WTC11 (cell line): ENCODE data around the gene TRMT1L. TPM values are rescaled to one million over a fixed set of nuclear protein-coding genes. Genes with fewer than 3 reads are reported as not detected.
A peak's percentile ranks its signal among the peaks of the same experiment; 100 is the strongest.

Experiments used
- ATAC-seq: fragments of 200-7000 bp; cut with Tn5 transposase; 2 replicates; pipeline ENCODE4 v1.10.0; 2021; ENCODE audit warnings: mild to moderate bottlenecking, moderate library complexity
- CTCF ChIA-PET: fragments of 300-600 bp; sonication (Branson Sonifier 250); formaldehyde crosslinking; loops from one replicate; lab custom pipeline; 2021; ENCODE audit warnings: antibody characterized with exemption; lab: Charles Lee
- POLR2A ChIA-PET: fragments of 350-600 bp; sonication (Branson Sonifier 250); formaldehyde crosslinking; loops from one replicate; lab custom pipeline; 2021; ENCODE audit warnings: antibody characterized with exemption; lab: Charles Lee
- DNase-seq: peaks from one replicate; pipeline ENCODE4 v3.0.0; 2021; ENCODE audit warnings: low spot score
- H3K27ac Mint-ChIP-seq: 2 replicates; pipeline ENCODE4 v1.8.0; 2021; ENCODE audit warnings: mixed read lengths
- H3K27me3 Mint-ChIP-seq: 2 replicates; pipeline ENCODE4 v1.8.0; 2021; ENCODE audit warnings: low read depth, mild to moderate bottlenecking, moderate library complexity, mixed read lengths
- H3K36me3 Mint-ChIP-seq: 2 replicates; pipeline ENCODE4 v1.8.0; 2021; ENCODE audit warnings: mixed read lengths
- H3K4me1 Mint-ChIP-seq: 2 replicates; pipeline ENCODE4 v1.8.0; 2022; ENCODE audit warnings: mixed read lengths
- H3K4me3 Mint-ChIP-seq: 2 replicates; pipeline ENCODE4 v1.8.0; 2021; ENCODE audit warnings: mild to moderate bottlenecking, moderate library complexity, mixed read lengths
- H3K9me3 Mint-ChIP-seq: 2 replicates; pipeline ENCODE4 v1.8.0; 2021; ENCODE audit warnings: mixed read lengths
- AR ChIP-seq: fragments of 250-450 bp; sonication (Bioruptor Pico); IDR thresholded peaks from 2 replicates; pipeline ENCODE4 v1.9.0; 2021; ENCODE audit warnings: mild to moderate bottlenecking
- ATF1 ChIP-seq: sonication (generic); formaldehyde crosslinking; IDR thresholded peaks from 2 replicates; pipeline ENCODE4 v1.8.1; 2023; ENCODE audit warnings: mild to moderate bottlenecking, moderate library complexity, missing genetic modification reagents
- ATF6 ChIP-seq: sonication (generic); formaldehyde crosslinking; IDR thresholded peaks from 2 replicates; pipeline ENCODE4 v1.8.1; 2023; ENCODE audit warnings: mild to moderate bottlenecking, missing genetic modification reagents
- CREM ChIP-seq: sonication (generic); formaldehyde crosslinking; IDR thresholded peaks from 2 replicates; pipeline ENCODE4 v1.8.1; 2022; ENCODE audit warnings: mild to moderate bottlenecking, missing genetic modification reagents, moderate library complexity
- E2F1 ChIP-seq: sonication (generic); formaldehyde crosslinking; IDR thresholded peaks from 2 replicates; pipeline ENCODE4 v1.8.0; 2022; ENCODE audit warnings: mild to moderate bottlenecking, missing genetic modification reagents
- E2F5 ChIP-seq: sonication (generic); formaldehyde crosslinking; IDR thresholded peaks from 2 replicates; pipeline ENCODE4 v1.8.1; 2022; ENCODE audit warnings: mild to moderate bottlenecking, moderate library complexity, missing genetic modification reagents
- ELF4 ChIP-seq: sonication (generic); formaldehyde crosslinking; IDR thresholded peaks from 2 replicates; pipeline ENCODE4 v1.8.1; 2022; ENCODE audit warnings: low read depth, mild to moderate bottlenecking, moderate library complexity, missing genetic modification reagents
- GABPB1 ChIP-seq: sonication (generic); formaldehyde crosslinking; IDR thresholded peaks from 2 replicates; pipeline ENCODE4 v1.8.1; 2023; ENCODE audit warnings: mild to moderate bottlenecking, missing genetic modification reagents
- IRF1 ChIP-seq: sonication (generic); formaldehyde crosslinking; IDR thresholded peaks from 2 replicates; pipeline ENCODE4 v1.8.0; 2023; ENCODE audit warnings: missing genetic modification reagents
- IRF2 ChIP-seq: sonication (generic); formaldehyde crosslinking; IDR thresholded peaks from 2 replicates; pipeline ENCODE4 v1.8.0; 2022; ENCODE audit warnings: low read depth, missing genetic modification reagents, borderline replicate concordance
- KAT7 ChIP-seq: sonication (generic); formaldehyde crosslinking; IDR thresholded peaks from 2 replicates; pipeline ENCODE4 v1.8.1; 2023; ENCODE audit warnings: missing genetic modification reagents, mild to moderate bottlenecking, borderline replicate concordance
- MLX ChIP-seq: sonication (generic); formaldehyde crosslinking; IDR thresholded peaks from 2 replicates; pipeline ENCODE4 v1.8.1; 2023; ENCODE audit warnings: mild to moderate bottlenecking, missing genetic modification reagents, moderate library complexity
- NR1H2 ChIP-seq: sonication (generic); formaldehyde crosslinking; IDR thresholded peaks from 2 replicates; pipeline ENCODE4 v1.9.0; 2021; ENCODE audit warnings: mild to moderate bottlenecking, moderate library complexity, missing genetic modification reagents
- PRRX2 ChIP-seq: fragments of 250-450 bp; sonication (Bioruptor Pico); IDR thresholded peaks from 2 replicates; pipeline ENCODE4 v1.8.0; 2021; ENCODE audit warnings: mild to moderate bottlenecking
- SOX15 ChIP-seq: fragments of 250-450 bp; sonication (Bioruptor Pico); IDR thresholded peaks from 2 replicates; pipeline ENCODE4 v1.9.0; 2021; ENCODE audit warnings: mild to moderate bottlenecking
- TCF7 ChIP-seq: sonication (generic); formaldehyde crosslinking; IDR thresholded peaks from 2 replicates; pipeline ENCODE4 v1.8.0; 2022; ENCODE audit warnings: mild to moderate bottlenecking, low read depth, missing genetic modification reagents, moderate library complexity
- TP53 ChIP-seq: sonication (generic); formaldehyde crosslinking; IDR thresholded peaks from 2 replicates; pipeline ENCODE4 v1.8.1; 2023; ENCODE audit warnings: mild to moderate bottlenecking, missing genetic modification reagents
- ZBTB21 ChIP-seq: sonication (generic); formaldehyde crosslinking; IDR thresholded peaks from 2 replicates; pipeline ENCODE4 v1.8.1; 2023; ENCODE audit warnings: mild to moderate bottlenecking, missing genetic modification reagents, borderline replicate concordance
- ZNF219 ChIP-seq: sonication (generic); formaldehyde crosslinking; IDR thresholded peaks from 2 replicates; pipeline ENCODE4 v1.8.0; 2023; ENCODE audit warnings: missing genetic modification reagents, mild to moderate bottlenecking, borderline replicate concordance
- ZNF416 ChIP-seq: fragments of 250-450 bp; sonication (Bioruptor Pico); IDR thresholded peaks from 2 replicates; pipeline ENCODE4 v1.9.0; 2021; ENCODE audit warnings: mild to moderate bottlenecking, inconsistent platforms
- ZNF423 ChIP-seq: fragments of 250-450 bp; sonication (Bioruptor Pico); IDR thresholded peaks from 2 replicates; pipeline ENCODE4 v2.1.2; 2022; ENCODE audit warnings: mild to moderate bottlenecking, moderate library complexity
- ZNF425 ChIP-seq: fragments of 250-450 bp; sonication (Bioruptor Pico); conservative IDR thresholded peaks from 2 replicates; pipeline ENCODE4 v1.9.0; 2021; ENCODE audit warnings: mild to moderate bottlenecking
- total RNA-seq: library from RNA; stranded (reverse); gene quantifications from 3 replicates; pipeline ENCODE4 v1.2.3, GENCODE V29; 2021

Gene TRMT1L
- total RNA-seq, 1 experiment from 2014 or later, result 24.7 TPM

GRCh38 chr1:185155600-185156287 lies 1.0 kb downstream of the TRMT1L start:
- CTCF ChIA-PET, result interaction anchor here (2.1 kb wide), 1 partner anchor 14 kb away, joined by 9 read pairs; no protein-coding TSS in a partner anchor
- DNase-seq, result no peak
- H3K4me3 Mint-ChIP-seq, result peak overlapping the region; percentile 98
- TF ChIP-seq IRF2 (CRISPR knock-in tag) (no peak), CREM (CRISPR knock-in tag) (no peak)
- no peaks in the 10 kb centered on the region for H3K36me3 Mint-ChIP-seq
- POLR2A ChIA-PET, result interaction anchor here (0.6 to 0.9 kb wide), 3 partner anchors 22 to 161 kb away, joined by 3 to 6 read pairs (median 4); partner anchors contain the start of genes IVNS1ABP and RNF2
- ATAC-seq, result no peak
- H3K4me1 Mint-ChIP-seq, result peaks cover 16% of the 10 kb centered on the region
- H3K27me3 Mint-ChIP-seq, result peaks cover 3% of the 10 kb centered on the region; the same call in 1 of the 2 replicates
- H3K27ac Mint-ChIP-seq, result peak overlapping the region; percentile 27; the same call in 1 of the 2 replicates
- no peaks in the 10 kb centered on the region for H3K9me3 Mint-ChIP-seq

GRCh38 chr1:185154912-185155513 lies 1.7 kb downstream of the TRMT1L start:
- no peak overlapping the region for H3K27ac Mint-ChIP-seq
- ChIA-PET POLR2A (interaction anchor here (1.2 kb wide), 1 partner anchor 180 kb away, joined by 3 read pairs; the partner anchor contains the start of gene NIBAN1), CTCF (interaction anchor here (0.5 to 2.1 kb wide), 2 partner anchors 15 to 110 kb away, joined by 3 to 9 read pairs; partner anchors contain the start of gene RNF2)
- H3K4me3 Mint-ChIP-seq, result peak overlapping the region; percentile 98
- peaks cover 16% of the 10 kb centered on the region for H3K4me1 Mint-ChIP-seq
- no peaks in the 10 kb centered on the region for H3K9me3 Mint-ChIP-seq
- no peak for DNase-seq
- H3K27me3 Mint-ChIP-seq, result peaks cover 3% of the 10 kb centered on the region; the same call in 1 of the 2 replicates
- no peak for ATAC-seq
- TF ChIP-seq ATF1 (CRISPR knock-in tag) (no peak), TP53 (no peak), ELF4 (no peak), AR (no peak), MLX (no peak), ATF6 (no peak), NR1H2 (no peak), TCF7 (no peak), ZNF219 (CRISPR knock-in tag) (no peak), PRRX2 (CRISPR knock-in tag) (no peak), GABPB1 (CRISPR knock-in tag) (no peak), IRF1 (CRISPR knock-in tag) (no peak), ZNF425 (CRISPR knock-in tag) (no peak), ZNF416 (no peak), ZNF423 (CRISPR knock-in tag) (no peak), KAT7 (CRISPR knock-in tag) (no peak), E2F1 (CRISPR knock-in tag) (no peak), SOX15 (CRISPR knock-in tag) (no peak), ZBTB21 (CRISPR knock-in tag) (no peak), E2F5 (no peak)
- no peaks in the 10 kb centered on the region for H3K36me3 Mint-ChIP-seq
